Rectal smooth muscle tissue (tissue), 1 donor: Measurements from ENCODE around the gene THTPA.
"Not testable (repeated sequence)": the region's sequence is repeated elsewhere in the genome, so short reads cannot be mapped to it uniquely, and the experiment has no call there.

Source experiments
- H3K27ac ChIP-seq: one replicate; pipeline ENCODE4 v1.7.0; 2013; ENCODE audit warnings: low read depth, low read length, inconsistent platforms
- H3K27me3 ChIP-seq: one replicate; pipeline ENCODE4 v1.7.0; 2013; ENCODE audit warnings: low read length; ENCODE audit not compliant: control insufficient read depth, insufficient read depth
- H3K36me3 ChIP-seq: one replicate; pipeline ENCODE4 v1.7.0; 2013; ENCODE audit warnings: low read length; ENCODE audit not compliant: control insufficient read depth, insufficient read depth
- H3K4me1 ChIP-seq: one replicate; pipeline ENCODE4 v1.7.0; 2013; ENCODE audit warnings: low read length; ENCODE audit not compliant: control insufficient read depth, insufficient read depth
- H3K4me3 ChIP-seq: one replicate; pipeline ENCODE4 v1.7.0; 2013; ENCODE audit warnings: low read length
- H3K9ac ChIP-seq: one replicate; pipeline ENCODE4 v1.7.0; 2013; ENCODE audit warnings: low read length

THTPA gene

DNA sequence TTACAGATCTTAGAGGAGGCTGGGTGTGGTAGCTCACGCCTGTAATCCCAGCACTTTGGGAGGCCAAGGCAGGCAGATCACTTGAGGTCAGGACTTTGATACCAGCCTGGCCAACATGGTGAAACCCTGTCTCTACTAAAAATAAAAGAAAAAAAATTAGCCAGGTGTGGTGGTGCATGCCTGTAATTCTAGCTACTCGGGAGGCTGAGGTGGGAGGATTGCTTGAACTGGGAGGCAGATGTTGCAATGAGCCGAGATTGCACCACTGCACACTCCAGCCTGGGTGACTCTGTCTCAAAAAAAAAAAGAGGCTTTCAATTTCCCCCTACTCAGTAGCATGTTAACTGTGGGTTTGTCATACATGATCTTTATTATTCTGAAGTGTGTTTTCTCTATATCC lies 38.1 kb downstream of the THTPA start:
- H3K27me3 ChIP-seq, H3K27ac ChIP-seq, H3K9ac ChIP-seq, H3K4me1 ChIP-seq, H3K36me3 ChIP-seq, H3K4me3 ChIP-seq: not testable (repeated sequence)

DNA sequence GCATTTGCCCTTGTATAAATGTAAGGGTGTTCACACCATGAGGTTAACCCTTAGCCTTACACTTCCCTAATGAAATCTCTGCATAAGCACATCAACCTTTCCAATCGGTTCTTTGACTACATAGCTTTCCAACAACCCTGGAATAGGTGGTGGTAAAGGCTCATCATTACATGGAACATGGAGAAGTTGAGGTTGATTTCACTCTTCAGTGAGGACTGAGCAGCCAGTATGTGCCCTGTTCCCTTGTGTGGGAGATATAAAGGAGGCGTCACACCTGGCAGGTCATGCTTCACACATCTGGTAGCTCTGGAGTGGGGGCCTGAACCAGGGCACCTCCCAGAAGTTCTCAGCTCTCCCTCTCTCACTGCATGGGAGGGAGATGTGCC lies 44.2 kb downstream of the THTPA start:
- no peaks in the 10 kb centered on the region for H3K27me3 ChIP-seq
- H3K27ac ChIP-seq: no peak overlapping the region
- no peak overlapping the region for H3K4me3 ChIP-seq
- H3K36me3 ChIP-seq: no peaks in the 10 kb centered on the region
- no peak overlapping the region for H3K9ac ChIP-seq
- no peaks in the 10 kb centered on the region for H3K4me1 ChIP-seq

DNA sequence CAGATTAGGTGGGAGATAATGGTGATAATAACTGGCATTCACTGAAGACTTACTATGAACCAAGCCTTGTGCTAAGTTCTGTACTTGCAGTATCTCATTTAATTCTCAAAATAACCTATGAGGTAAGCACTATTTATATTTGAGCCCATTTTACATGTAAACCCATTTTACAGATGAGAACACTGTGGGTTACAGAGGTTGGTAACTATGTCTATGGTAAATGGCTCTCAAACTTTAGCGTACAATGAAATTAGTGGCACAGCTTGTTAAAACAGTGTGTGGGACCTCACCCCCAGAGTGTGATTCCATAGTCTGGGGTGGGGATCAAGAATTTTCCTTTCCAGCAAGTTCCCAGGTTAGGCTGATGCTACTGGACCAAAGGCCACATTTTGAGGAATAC lies 44.7 kb downstream of the THTPA start:
- Histone ChIP-seq H3K27me3 (no peaks in the 10 kb centered on the region), H3K4me1 (no peaks in the 10 kb centered on the region), H3K27ac (no peak overlapping the region), H3K9ac (no peak overlapping the region), H3K36me3 (no peaks in the 10 kb centered on the region), H3K4me3 (no peak overlapping the region)

DNA sequence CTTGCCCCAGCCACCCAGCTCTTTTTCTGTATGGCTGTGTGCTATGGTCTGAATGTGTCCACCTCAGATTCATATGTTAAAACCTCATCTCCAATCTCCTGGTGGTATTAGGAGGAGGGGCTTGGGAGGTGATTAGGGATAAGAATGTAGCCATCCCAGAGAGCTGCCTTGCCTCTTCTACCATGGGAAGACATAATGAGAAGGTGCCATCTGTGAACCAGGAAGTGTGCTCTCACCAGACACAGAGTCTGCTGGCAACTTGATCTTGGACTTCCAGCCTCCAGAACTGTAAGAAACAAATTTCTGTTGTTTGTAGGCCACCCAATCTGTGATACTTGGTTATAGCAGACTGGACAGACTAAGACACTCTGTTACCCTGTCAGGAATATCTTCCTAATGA lies 45.4 kb downstream of the THTPA start:
- Histone ChIP-seq H3K27ac (no peak overlapping the region), H3K4me1 (no peaks in the 10 kb centered on the region), H3K36me3 (no peaks in the 10 kb centered on the region), H3K9ac (no peak overlapping the region), H3K4me3 (no peak overlapping the region), H3K27me3 (no peaks in the 10 kb centered on the region)

DNA sequence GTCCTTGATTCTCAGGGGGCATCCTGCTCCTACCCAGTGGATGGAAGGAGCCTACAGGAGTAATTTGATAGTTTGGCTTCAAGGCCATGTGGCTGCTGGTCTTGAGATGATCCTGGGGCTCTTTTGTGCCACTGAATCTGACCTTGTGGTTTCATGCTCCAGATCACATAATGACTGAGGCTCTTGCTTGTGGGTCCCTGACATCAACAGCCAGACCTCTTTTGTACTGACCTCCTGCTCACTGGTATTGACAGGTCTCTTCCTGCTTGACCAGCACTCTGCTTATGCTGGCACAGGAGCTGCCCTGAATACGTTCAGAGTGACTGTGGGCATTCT lies 45.7 kb downstream of the THTPA start:
- Histone ChIP-seq H3K4me1 (no peaks in the 10 kb centered on the region), H3K9ac (no peak overlapping the region)

DNA sequence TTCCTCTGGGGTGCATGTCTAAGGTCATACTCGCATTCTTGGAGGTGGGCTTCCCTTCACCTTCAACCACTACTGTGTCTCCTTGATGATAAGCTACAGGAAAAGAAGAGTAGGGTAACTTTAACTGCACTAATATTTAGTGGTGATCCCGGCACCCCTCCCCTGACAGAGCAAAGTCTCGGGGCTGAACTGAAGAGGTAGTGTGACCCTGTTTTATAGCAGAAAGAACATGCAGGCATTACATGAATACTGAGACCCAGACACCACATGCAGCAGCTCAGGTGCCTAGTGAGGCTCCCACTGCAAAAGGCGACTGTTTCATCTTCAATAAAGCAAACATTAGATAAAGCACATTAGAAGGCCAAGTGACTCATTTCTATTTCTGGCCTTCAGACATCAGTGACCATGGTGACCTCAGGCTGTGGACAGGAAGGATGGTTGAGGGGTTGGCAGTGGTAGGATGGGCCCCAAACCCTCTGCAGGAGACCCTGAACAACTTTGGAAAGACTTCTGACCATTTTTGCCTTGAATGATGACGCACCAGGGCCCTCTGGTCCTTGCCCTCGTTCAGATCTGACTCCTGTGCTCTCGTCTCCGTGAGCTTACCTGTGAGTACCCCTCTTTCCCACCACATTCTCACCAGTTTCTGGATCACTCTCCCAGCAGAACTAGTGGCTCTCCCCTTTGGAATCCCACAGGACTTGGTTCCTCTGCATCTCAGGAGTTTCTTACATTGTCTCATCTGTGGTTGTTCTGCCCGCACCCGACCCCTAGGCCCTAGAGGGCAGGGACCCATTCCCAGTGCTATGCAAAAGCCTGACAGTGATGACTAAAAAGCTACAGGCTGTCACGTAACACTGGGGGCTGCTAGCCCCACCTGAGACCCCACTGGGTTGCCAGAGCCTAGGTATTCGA lies 46.4 kb downstream of the THTPA start:
- H3K4me1 ChIP-seq: no peaks in the 10 kb centered on the region
- H3K27me3 ChIP-seq: no peaks in the 10 kb centered on the region
- H3K27ac ChIP-seq: no peak overlapping the region
- H3K9ac ChIP-seq: no peak overlapping the region
- no peak overlapping the region for H3K4me3 ChIP-seq
- H3K36me3 ChIP-seq: no peaks in the 10 kb centered on the region

More for the DNA sequence above, 45.7 kb downstream of the THTPA start:
- H3K4me3 ChIP-seq: no peak overlapping the region
- no peaks in the 10 kb centered on the region for H3K27me3 ChIP-seq
- no peaks in the 10 kb centered on the region for H3K36me3 ChIP-seq
- H3K27ac ChIP-seq: no peak overlapping the region

DNA sequence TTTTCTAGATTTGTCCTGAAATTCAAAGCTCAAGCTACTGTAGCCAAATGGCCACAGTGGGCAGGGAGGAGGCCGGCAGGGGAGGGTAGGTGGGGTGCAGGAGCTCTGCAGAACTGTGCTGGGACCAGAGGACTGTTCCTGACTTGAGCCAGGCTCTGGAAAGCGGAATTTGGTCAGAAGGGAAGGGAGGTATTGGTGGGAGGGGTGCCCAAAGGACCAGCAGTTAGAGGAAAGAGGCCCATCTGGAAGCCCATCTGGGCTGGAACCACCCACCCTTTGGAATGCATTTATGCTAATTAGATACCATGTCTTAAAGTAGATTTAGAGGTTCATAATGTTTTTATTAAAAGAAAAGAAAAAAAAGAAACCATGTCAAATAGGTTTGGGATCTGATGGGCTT lies 47.0 kb downstream of the THTPA start:
- H3K27ac ChIP-seq: no peak overlapping the region
- no peak overlapping the region for H3K9ac ChIP-seq
- H3K4me3 ChIP-seq: no peak overlapping the region
- H3K36me3 ChIP-seq: no peaks in the 10 kb centered on the region
- no peaks in the 10 kb centered on the region for H3K27me3 ChIP-seq
- H3K4me1 ChIP-seq: no peaks in the 10 kb centered on the region

DNA sequence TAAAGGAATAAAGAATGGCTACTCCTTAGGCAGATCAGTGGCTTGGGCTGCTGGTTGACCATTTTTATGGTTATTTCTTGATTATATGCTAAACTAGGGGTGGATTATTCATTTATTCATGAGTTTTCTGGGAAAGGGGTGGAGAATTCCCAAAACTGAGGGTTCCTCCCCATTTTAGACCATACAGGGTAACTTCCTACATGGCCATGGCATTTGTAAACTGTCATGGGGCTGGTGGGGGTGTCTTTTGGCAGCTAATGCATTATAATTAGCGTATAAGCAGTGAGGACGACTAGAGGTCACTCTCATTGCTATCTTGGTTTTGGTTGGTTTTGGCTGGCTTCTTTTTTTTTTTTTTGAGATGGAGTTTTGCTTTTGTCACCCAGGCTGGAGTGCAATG lies 48.1 kb downstream of the THTPA start:
- H3K27me3 ChIP-seq: no peaks in the 10 kb centered on the region
- no peak overlapping the region for H3K9ac ChIP-seq
- no peak overlapping the region for H3K4me3 ChIP-seq
- no peaks in the 10 kb centered on the region for H3K36me3 ChIP-seq
- H3K27ac ChIP-seq: no peak overlapping the region
- no peaks in the 10 kb centered on the region for H3K4me1 ChIP-seq

DNA sequence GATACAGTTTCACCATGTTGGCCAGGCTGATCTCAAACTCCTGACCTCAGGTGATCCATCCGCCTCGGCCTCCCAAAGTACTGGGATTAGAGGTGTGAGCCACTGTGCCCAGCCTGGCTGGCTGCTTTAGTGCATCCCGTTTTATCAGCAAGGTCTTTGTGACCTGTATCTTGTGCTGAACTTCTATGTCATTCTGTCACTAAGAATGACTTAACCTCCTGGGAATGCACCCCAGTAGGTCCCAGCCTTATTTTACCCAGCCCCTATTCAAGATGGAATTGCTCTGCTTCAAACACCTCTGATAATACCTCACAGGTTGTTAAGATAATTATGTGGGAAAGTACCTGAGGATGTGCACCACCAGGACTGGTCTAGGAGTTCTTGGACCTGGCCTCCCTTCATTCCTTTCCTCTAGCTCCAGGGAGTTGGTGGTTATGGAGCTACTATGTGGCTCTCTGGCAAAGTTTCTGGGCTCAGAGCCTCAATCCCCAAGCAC lies 48.7 kb downstream of the THTPA start:
- Histone ChIP-seq H3K27ac (no peak overlapping the region), H3K9ac (no peak overlapping the region), H3K4me1 (no peaks in the 10 kb centered on the region), H3K36me3 (no peaks in the 10 kb centered on the region), H3K4me3 (no peak overlapping the region), H3K27me3 (no peaks in the 10 kb centered on the region)

DNA sequence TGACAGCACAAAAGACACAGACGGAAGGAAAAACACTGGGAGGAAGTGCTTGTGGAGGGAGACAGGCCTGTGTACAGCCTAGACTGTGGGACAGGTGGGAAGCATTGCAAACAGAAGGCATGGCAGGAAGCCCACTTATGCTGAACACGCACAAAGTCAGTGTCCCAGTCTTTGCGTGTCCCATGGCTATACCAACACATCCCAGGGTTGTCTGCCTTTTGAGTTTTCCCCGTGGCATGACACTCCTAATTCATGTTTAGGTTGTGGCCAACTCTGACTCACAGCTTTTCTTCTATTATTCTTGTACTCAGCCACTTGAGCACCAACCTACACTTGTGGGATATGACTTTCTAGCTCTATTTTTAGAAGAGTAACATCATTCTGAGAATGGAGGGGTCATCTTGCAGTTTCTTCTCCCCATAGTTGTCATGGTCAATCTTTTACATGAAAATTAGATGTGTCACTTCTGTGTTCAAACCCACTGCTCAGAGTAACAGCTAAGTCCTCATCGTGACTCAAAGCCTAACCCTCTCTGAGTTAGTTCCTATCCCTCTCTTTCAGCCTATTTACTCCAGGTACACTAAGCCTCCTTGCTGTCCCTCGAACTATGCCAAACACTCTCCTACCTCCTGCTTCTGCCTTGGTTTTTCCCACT lies 50.0 kb downstream of the THTPA start:
- H3K4me3 ChIP-seq: no peak overlapping the region
- H3K27me3 ChIP-seq: no peaks in the 10 kb centered on the region
- no peak overlapping the region for H3K27ac ChIP-seq
- no peaks in the 10 kb centered on the region for H3K4me1 ChIP-seq
- no peak overlapping the region for H3K9ac ChIP-seq
- H3K36me3 ChIP-seq: no peaks in the 10 kb centered on the region

DNA sequence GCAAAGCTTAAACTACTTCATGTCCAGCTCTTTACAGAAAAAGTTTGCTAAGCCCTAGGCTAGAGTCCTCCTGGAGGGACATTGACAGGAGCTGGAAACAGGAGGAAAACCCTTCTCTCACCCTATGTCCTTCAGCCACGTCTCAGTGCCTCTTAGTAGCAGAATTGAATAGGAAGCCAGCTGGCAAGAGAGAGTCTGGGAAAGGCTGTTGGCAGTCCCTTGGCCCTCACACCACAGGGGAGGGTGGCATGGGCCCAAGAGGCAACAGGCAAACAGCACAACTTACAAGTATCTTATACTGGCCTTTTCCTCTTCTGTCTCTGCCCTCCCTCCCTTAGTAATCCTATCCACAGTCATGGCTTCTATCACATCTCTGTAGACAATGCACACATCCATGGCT lies 52.4 kb downstream of the THTPA start:
- Histone ChIP-seq H3K4me1 (no peaks in the 10 kb centered on the region), H3K27ac (no peak overlapping the region), H3K27me3 (no peaks in the 10 kb centered on the region)

DNA sequence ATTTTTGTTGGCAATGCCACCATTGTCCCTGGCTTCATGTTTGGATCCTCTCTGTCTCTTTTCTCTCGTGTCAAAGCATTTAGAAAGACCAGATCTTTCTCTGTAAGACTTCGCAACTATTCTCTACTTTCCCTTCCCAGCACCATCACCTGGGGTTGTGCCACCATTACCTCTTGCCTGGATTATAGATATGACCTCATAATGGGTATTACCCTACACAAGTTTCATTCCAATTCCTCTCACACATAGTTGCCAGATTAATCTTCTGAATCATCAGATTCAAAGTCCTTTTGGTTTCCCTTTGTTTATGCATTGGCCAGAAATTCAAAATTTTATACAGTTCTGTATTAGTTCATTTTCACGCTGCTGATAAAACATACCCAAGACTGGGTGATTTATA lies 52.9 kb downstream of the THTPA start:
- Histone ChIP-seq H3K9ac (no peak overlapping the region), H3K27me3 (no peaks in the 10 kb centered on the region), H3K27ac (no peak overlapping the region), H3K4me1 (no peaks in the 10 kb centered on the region), H3K36me3 (no peaks in the 10 kb centered on the region), H3K4me3 (no peak overlapping the region)

More for the DNA sequence above, 52.4 kb downstream of the THTPA start:
- H3K9ac ChIP-seq: no peak overlapping the region
- no peak overlapping the region for H3K4me3 ChIP-seq
- no peaks in the 10 kb centered on the region for H3K36me3 ChIP-seq
